Stimulated activated CD4-positive, alpha-beta T cell treated with anti-CD3 and anti-CD28 coated beads, Interleukin-4, amount 100 ng/mL, for 48 hours (primary cell): ENCODE measurements around the gene ELAC1.
"Not testable (repeated sequence)": the region's sequence is repeated elsewhere in the genome, so short reads cannot be mapped to it uniquely, and the experiment has no call there.

ENCODE experiments used
- DNase-seq, 2 donors: peaks; one replicate each; pipeline ENCODE4 v3.0.0-alpha.2; 2020; ENCODE audit warnings: low read depth in 2 of 2

Gene ELAC1

DNA sequence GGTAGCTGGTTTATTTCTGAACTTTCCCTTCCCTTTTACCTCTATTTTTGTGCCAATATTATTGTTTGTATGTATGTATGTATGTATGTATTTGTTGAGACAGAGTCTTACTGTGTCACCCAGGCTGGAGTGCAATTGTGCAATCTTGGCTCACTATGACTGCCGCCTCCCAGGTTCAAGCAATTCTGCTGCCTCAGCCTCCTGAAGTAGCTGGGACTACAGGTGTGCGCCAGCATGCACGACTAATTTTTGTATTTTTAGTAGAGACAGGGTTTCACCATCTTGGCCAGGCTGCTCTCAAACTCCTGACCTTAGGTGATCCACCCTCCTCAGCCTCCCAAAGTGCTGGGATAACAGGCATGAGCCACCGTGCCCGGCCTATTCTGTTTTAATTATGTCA, 4.6 kb downstream of the ELAC1 start:
- DNase-seq: not testable (repeated sequence)

DNA sequence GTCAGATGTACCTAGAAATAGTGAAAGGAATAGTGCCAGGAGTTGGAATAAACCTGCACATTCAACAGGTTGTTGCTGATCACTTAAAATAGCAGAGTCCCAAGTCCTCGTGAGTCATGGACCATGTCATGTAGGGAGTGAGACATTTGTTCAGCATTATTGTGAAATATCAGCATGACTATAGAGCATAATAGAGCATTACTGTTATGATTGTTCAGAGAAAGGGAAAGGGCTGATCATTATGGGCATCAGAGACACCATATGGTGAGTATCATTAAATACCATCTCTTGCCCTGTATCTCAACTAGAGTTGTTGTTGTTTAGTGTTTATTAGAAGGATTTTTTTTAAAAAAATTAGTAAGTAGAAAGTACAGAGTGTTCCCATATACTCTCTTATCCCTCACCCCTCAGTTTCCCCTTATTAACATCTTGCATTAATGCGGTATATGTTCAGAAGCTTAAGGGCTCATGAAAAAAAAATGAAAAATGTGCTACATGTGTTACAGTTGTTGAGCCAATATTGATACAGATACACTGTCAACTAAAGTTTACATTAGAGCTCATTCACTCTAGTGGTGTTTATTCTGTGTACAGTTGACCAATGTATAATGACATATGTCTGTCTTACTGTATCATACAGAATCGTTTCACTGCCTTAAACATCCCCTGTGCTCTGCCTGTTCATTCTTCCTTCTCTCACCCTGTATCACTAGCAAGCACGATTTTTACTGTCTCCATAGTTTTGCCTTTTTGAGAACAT, 5.7 kb downstream of the ELAC1 start:
- DNase-seq: no peak

DNA sequence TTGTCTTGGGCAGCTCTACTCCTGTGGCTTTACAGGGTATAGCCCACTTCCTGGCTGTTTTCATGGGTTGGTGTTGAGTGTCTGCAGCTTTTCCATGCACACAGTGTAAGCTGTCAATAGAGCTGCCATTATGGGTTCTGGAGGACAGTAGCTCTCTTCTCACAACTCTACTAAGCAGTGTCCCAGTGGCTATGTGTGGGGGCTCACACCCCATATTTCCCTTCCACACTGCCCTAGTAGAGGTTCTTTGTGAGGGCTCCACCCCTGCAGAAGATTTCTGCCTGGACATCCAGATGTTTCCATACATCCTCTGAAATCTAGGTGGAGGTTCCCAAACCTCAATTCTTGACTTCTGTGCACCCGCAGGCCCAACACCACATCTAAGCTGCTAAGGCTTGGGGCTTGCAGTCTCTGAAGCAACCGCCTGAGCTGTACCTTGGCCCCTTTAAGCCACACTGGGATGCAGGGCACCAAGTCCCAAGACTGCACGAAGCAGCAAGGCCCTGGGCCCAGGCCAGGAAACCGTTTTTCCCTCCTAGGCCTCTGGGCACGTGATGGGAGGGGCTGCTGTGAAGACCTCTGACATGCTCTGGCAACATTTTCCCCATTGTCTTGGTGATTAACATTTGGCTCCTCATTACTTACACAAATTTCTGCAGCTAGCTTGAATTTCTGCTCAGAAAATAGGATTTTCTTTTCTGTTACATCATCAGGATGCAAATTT, 9.4 kb downstream of the ELAC1 start:
- DNase-seq: no peak

DNA sequence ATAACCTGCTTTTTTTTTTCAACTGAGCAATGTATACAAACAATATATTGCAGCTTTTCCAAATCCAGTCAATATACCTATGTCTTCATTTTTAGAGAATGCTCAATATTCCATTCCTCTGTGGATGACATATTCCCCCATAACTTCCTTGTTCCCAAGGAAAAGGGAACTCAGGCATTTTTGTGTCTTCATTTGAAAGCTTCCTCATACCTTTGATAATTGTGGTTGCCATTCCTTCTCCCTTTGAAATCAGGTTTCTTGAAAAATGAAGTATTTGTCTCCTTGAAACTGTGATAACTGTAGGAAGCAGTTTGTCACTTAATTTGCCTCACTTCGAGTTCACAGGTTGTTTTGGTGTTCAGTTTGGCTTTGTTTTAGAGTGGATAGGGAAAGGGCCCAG, 13.5 kb downstream of the ELAC1 start:
- no peak for DNase-seq

DNA sequence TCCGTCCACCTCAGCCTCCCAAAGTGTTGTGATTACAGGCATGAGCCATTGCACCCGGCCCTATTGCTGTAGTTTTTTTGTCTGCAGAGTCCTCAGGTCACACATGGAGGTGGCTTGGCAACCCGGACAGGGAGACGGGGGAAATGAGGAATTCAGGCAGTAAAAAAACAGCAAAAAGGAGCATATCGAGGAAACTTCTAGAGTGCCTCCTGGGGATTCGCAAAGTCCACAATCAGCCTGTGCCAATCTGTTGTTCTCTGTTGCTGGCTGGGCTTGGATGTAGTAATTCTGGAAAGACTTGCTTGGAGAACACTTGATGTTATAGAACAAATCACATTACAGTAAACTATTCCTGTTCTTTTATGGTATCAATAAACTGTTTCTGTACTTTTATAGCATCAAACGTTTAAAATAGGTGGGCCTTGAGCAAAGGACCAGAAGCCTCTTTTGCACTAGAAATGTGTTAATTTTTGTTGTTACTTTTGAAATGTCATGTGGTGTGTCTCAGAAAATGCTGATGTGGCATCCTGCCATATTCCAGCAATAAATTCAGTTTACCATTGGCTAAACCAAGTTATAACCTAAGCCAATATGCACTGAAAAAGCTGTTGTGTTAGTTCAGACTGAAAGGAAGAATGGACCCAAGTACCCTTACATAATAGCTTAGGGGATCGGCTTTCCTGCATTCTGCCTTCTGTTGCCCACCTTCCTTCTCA, 14.4 kb downstream of the ELAC1 start:
- DNase-seq: no peak

DNA sequence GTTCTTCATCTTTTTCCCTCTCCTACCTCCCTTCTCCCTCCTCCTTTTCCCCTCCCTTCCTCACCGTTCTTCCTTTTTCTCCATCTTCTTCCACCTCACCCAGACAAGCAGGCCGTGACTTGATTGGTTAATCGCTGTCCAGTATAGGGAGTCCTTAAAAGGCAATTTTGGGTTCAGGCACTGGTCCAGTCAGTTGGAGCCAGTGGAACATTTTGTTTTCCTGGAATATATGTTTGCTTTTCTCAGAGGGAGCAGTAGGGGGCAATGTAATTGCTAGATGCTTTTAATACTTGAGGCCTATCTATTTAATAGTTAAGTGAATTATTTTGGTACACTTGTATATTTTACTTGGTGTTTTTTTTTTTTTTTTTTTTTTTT, 15.0 kb downstream of the ELAC1 start:
- DNase-seq: no peak

DNA sequence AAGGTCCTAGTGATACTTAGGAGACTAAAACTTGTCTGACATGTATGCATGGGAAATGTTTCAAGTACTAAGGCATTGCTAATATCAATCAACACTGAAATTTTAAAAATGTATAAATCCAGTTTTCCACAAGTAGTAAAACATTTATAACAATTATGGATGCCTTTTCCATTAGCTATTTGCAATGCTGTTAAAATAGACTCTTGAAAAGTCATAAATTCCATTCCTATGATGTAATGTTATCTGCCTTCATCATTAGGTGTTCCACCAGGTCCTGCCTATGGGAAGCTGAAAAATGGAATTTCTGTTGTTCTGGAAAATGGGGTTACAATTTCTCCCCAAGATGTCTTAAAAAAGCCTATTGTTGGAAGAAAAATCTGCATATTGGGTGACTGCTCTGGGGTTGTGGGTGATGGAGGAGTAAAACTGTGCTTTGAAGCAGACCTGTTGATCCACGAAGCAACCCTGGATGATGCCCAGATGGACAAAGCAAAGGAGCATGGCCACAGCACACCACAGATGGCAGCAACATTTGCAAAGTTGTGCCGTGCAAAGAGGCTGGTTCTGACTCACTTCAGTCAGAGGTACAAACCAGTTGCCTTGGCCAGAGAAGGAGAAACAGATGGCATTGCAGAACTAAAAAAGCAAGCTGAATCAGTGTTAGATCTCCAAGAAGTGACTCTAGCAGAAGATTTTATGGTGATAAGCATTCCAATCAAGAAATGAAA, 18.7 kb downstream of the ELAC1 start:
- DNase-seq: no peak

DNA sequence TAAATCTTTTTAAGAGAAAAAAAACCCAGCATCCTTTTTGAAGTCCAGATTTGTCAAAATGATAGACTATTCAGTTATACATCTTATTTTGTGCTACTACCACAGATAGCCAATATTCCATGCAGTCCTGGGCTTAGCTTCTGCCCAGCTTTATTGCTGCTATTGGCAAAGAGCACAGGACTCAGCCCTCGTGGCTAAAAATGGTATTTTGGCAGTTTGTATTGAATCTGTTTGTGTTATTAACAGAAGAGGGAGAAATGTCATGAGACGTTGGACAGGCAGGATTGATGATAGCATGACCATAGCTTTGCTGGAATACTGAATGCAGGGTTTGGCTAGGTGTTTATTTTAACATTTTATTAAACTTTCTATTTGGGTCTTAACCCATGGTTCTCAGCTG, 19.4 kb downstream of the ELAC1 start:
- no peak for DNase-seq

DNA sequence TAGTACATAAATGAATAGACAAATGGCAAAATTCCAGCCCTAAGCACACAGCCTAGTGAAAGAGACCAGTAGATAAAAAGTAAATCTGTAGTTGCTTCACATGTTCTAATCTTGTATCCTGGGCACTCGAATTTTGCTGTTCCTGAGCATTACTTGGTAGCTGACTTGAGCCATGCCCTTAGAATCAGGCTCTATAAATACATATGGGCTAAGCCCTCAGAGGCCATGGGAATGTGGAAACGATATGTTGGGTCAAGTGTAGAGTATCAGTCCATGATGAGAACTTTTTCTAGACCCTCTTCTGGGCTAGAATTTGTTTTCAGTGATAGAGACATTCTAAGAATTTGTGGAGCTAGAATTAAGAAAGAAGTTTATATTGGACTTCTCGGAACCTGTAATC, 21.9 kb downstream of the ELAC1 start:
- DNase-seq: no peak

DNA sequence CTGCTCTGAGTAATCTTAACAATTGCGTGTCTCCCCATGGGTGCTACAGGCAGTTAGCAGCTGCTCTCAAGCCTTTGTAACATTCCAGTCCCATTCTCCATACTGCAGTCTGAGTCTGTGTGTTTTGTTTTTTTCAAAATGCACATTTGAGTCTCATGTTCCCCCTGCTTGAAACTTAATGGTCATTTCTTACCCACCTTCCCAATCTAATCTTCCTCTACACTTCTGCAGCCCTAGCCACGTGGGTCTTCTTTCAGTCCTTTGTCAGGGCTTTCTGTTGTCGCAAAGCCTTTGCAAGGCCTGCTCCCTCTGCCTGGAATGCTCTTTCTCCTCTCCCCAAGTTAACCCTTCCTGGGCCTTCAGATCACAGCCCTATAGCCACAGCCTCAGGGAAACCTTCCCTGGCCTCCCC, 24.5 kb downstream of the ELAC1 start:
- DNase-seq: no peak

DNA sequence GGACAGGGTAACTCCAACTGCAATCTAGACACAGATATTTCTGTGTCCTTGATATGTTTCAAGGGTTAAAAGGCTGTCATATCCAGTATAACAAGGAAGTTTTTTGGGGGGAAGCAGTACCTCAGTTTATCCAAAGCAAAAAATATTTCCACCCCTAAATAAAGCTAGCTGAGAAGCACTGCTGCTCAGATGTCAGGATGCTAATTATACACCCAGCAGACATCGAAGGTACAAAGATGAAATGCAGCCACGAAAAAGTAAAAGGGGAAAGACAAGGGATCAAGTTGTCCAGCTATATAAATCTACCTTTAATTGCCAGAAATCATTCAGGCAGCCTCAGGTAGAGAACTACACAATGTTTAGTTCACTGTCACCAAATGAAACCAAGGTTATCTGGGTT, 26.2 kb downstream of the ELAC1 start:
- DNase-seq: no peak

DNA sequence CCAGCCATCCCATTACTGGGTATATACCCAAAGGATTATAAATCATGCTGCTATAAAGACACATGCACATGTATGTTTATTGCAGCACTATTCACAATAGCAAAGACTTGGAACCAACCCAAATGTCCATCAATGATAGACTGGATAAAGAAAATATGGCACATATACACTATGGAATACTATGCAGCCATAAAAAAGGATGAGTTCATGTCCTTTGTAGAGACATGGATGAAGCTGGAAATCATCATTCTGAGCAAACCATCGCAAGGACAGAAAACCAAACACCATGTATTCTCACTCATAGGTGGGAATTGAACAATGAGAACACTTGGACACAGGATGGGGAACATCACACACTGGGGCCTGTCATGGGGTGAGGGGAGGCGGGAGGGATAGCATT, 35.3 kb downstream of the ELAC1 start:
- DNase-seq: not testable (repeated sequence)

DNA sequence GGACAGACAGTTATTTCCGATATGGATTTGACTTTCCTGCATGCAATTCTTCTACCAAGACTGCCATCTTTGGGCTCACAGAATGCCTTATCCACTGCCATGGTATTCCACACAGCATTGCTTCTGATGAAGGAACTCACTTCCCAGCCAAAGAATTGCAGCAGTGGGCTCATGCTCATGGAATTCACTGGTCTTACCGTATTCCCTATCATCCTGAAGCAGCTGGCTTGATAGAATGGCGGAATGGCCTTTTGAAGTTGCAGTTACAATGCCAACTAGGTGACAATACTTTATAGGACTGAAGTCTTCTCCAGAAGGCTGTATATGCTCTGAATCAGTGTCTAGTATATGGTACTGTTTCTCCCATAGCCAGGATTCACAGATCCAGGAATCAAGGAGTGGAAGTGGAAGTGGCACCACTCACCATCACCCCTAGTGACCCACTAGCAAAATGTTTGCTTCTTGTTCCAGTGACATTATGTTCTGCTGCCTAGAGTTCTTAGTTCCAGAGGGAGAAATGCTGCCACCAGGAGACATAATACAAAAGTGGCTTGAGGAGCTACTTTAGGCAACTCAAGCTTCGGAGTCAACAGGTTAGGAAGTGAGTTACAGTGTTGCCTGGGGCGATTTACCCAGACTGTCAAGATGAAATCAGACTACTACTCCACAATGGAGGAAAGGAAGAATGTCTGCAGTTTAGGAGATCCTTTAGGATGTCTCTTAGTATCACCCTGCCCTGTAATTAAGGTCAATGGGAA, 38.4 kb downstream of the ELAC1 start:
- no peak for DNase-seq

DNA sequence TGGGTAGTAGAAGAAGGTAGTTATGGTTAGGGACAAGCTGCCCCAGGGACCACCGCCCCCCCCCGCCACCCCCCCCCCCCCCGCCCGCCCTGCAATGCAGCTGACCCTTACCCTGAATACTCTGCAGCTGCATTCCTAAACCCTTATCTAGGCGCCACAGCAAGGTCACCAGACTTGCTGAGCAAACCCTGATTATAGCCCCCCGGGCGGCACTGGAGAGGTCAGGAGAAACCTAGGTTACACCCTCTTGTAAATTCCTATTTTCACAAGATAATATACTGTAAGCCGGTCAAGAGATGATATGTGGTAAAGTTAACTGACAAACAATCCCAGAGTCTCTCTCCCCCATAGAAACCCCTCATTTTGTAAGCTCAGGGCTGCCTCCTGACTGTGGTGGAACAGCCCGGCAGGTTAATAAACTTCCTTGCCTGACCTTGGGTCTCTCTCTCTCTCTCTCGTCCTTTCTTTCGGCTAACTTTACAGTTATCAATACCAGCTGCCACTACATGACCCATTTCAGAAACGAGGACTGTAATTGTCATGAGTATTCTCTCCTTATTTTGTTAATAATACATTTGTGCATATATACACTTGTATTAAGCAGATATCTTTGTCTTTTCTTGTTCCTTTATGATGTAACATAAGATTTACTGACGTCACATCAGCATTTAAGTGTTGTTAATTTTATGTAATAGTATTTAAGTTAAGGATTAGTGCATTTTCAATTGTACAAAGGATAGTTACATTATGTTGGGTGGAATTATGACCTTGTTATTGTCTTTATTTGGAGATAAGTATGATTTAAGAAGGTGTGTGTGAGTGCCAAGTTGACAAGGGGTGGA, 39.3 kb downstream of the ELAC1 start:
- no peak for DNase-seq

DNA sequence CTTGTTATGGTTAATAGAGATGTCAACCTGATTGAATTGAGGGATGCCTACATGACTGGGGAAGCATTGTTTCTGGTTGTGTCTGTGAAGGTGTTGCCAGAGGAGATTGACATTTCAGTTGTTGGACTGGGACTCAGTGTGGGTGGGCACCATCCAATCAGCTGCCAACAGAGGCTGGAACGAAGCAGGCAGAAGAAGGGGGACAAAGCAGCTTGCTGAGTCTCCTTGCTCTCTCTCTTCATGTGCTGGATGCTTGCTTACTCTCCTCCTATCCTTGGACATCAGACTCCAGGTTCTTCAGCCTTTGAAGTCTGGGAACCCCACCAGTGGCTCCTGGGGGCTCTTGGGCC, 39.9 kb downstream of the ELAC1 start:
- no peak for DNase-seq

DNA sequence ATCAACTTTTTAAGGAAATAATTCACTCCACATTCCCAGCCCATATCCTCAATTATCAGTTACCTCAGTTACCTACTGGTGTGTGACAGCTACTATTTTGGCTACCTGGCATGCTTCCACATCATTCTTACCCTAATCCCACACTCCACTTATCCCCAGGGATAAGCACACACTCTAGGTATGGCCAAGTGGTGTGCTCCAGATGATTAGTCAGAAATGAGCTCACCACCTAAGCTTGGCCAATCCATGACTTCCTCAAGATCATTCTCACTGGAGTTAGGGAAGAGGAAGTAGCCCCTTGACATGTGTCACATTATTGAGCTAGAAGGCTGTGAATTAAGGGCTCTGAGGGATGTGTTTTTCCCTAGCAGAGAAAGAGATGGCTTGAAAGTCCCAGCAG, 41.2 kb downstream of the ELAC1 start:
- no peak for DNase-seq

DNA sequence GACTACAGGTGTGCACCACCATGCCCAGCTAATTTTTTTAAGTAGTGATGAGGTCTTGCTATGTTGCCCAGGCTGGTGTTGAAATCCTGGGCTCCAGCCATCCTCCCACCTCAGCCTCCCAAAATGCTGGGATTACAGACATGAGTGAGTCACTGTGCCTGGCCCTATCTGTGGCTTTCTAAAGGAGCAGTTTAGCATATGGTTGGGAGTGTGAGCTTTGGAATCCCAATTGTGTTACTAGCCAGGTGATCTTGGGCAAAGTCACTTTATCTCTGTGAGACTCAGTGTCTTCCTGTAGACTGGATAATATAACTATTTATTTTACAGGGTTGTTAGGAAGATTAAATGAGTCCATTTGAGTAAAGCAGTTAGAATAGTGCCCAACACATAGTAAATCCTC, 42.4 kb downstream of the ELAC1 start:
- DNase-seq: no peak

DNA sequence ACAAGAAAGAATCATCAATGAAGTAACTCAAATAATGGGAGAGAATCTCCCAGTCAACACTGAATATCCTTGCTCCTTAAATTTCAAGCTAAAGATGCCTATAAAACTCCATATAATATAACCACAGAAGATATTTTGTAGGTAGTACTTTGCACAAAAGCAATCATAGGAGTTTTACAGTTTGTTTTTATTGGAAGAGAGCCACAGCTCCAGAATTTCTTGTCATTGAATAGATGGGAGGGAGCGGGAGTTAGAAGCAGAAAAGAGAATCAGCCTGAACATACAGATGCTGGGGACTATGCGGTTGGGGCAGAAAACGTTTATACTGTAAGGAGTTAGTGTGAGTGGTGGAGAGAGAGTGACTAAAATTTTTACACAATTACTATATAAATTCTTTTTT, 43.9 kb downstream of the ELAC1 start:
- DNase-seq: no peak

DNA sequence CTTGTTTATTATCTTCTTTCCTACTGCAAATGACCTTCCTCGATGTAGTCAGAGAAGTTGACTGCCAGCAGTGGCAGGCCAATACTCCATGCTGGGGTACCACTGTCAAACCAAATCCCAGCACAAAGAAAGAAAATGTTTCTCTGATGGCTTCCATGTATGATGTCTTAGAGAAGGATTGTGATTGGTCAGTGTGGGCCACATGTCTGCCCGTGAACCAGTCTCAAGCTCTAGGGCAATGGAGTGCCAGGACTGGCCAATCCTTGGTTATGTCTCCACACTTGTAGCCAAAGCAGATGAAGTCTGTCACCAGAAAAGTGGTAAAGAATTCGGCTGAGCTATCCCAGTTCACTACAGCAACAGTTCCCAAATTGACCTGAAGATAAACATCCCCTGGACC, 44.6 kb downstream of the ELAC1 start:
- no peak for DNase-seq

DNA sequence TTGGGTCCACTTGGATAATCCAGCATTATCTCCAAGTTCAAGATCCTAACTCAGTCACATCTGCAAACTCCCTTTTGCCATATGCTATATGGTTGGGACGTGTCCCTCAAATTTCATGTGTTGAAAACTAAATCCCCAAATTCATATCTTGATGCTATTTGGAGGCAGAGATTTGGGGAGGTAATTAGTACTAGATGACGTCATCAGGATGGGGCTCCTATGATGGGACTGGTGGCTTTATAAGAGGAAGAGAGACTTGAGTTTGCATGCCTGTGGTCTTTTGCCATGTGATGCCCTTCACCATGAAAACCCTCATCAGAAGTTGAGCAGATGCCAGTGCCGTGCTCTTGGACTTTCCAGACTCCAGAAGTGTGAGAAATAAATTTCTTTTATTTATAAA, 45.4 kb downstream of the ELAC1 start:
- no peak for DNase-seq
